NB4 (cell line): ENCODE data around the gene SLX4.

ENCODE experiments used
- DNase-seq: peaks from one replicate; pipeline ENCODE4 v3.0.0; 2010; ENCODE audit warnings: low read depth
- H3K4me3 ChIP-seq: one replicate; pipeline ENCODE4 v1.5.1; 2011; ENCODE audit warnings: mild to moderate bottlenecking, low read depth, low read length, moderate library complexity
- CTCF ChIP-seq: IDR thresholded peaks from one replicate; pipeline ENCODE4 v1.5.1; 2012; ENCODE audit warnings: low read depth, low read length
- MAX ChIP-seq: IDR thresholded peaks from 2 replicates; pipeline ENCODE4 v1.6.1; 2011; ENCODE audit warnings: low read depth, low read length
- MYC ChIP-seq: IDR thresholded peaks from 2 replicates; pipeline ENCODE4 v1.6.1; 2011; ENCODE audit warnings: low read depth, low read length
- POLR2A ChIP-seq: IDR thresholded peaks from 2 replicates; pipeline ENCODE4 v1.6.1; 2011; ENCODE audit warnings: mild to moderate bottlenecking; ENCODE audit not compliant: insufficient read length; ENCODE audit errors: extremely low read depth

Gene SLX4

GRCh38 chr16:3564889-3565141 is 46.6 kb downstream of the SLX4 start:
- H3K4me3 ChIP-seq, result no peak overlapping the region
- DNase-seq, result no peak
- no peak for TF ChIP-seq MYC
- TF ChIP-seq MAX, result no peak
- no peak for TF ChIP-seq CTCF
- no peak for TF ChIP-seq POLR2A

- H3K4me3 ChIP-seq, result no peak overlapping the region
- no peak for DNase-seq
- no peak for TF ChIP-seq POLR2A
- TF ChIP-seq MYC, result no peak
- TF ChIP-seq MAX, result no peak
- TF ChIP-seq CTCF, result no peak
Observed at GRCh38 chr16:3564130-3564888, 47.1 kb downstream of the SLX4 start.

GRCh38 chr16:3562914-3563480 is 48.4 kb downstream of the SLX4 start:
- no peak for TF ChIP-seq POLR2A
- H3K4me3 ChIP-seq, result no peak overlapping the region
- DNase-seq, result no peak

GRCh38 chr16:3561626-3562025 is 49.8 kb downstream of the SLX4 start:
- no peak for TF ChIP-seq MYC
- no peak for TF ChIP-seq MAX
- TF ChIP-seq CTCF, result no peak
- TF ChIP-seq POLR2A, result no peak
- no peak for DNase-seq

GRCh38 chr16:3554351-3554928 is 57.0 kb downstream of the SLX4 start:
- no peak overlapping the region for H3K4me3 ChIP-seq
- no peak for DNase-seq
- TF ChIP-seq MAX (no peak), POLR2A (no peak), CTCF (no peak), MYC (no peak)

More at GRCh38 chr16:3561626-3562025, 49.8 kb downstream of the SLX4 start:
- H3K4me3 ChIP-seq, result no peak overlapping the region

GRCh38 chr16:3553138-3553923 is 58.1 kb downstream of the SLX4 start:
- DNase-seq, result no peak
- no peak overlapping the region for H3K4me3 ChIP-seq

More at GRCh38 chr16:3553138-3553923, 58.1 kb downstream of the SLX4 start:
- TF ChIP-seq CTCF (no peak), MAX (no peak), POLR2A (no peak), MYC (no peak)
